OCI-LY1 (cell line): ENCODE data around the gene RBMS3.

Experiments used
- EZH2 ChIP-seq: fragments of 200-600 bp; sonication (generic), shearing (Covaris generic); IDR thresholded peaks from 2 replicates; pipeline ENCODE4 v1.8.0; 2017; ENCODE audit warnings: borderline replicate concordance, mixed run types, mild to moderate bottlenecking, antibody characterized with exemption, low read length, moderate library complexity, mixed read lengths
- TF ChIP-seq, protein P1 (sequence below): fragments of 200-600 bp; sonication (generic), shearing (Covaris generic); IDR thresholded peaks from 2 replicates; pipeline ENCODE4 v1.5.1; 2017; ENCODE audit warnings: mild to moderate bottlenecking, antibody characterized with exemption, low read length, moderate library complexity, mixed read lengths

DNA sequence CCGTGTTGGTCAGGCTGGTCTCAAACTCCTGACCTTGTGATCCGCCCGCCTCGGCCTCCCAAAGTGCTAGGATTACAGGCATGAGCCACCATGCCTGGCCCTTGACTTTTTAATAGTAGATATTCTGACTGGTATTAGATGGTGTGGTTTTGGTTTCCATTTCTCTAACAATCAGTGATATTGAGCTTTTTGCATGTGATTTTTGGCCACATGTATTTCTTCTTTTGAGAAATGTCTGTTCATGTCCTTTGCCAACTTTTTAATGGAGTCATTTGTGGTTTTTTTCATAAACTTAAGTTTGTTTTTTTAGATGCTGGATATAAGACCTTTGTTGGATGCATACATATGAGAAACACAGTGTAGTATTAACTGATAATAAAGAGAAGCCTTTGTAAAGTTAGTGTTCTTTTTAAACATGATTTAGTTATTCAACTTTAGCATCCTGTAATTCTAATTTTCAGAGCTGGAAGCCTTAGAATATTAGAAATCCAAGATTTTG is 280.8 kb downstream of the RBMS3 start:
- TF ChIP-seq, protein P1, sequence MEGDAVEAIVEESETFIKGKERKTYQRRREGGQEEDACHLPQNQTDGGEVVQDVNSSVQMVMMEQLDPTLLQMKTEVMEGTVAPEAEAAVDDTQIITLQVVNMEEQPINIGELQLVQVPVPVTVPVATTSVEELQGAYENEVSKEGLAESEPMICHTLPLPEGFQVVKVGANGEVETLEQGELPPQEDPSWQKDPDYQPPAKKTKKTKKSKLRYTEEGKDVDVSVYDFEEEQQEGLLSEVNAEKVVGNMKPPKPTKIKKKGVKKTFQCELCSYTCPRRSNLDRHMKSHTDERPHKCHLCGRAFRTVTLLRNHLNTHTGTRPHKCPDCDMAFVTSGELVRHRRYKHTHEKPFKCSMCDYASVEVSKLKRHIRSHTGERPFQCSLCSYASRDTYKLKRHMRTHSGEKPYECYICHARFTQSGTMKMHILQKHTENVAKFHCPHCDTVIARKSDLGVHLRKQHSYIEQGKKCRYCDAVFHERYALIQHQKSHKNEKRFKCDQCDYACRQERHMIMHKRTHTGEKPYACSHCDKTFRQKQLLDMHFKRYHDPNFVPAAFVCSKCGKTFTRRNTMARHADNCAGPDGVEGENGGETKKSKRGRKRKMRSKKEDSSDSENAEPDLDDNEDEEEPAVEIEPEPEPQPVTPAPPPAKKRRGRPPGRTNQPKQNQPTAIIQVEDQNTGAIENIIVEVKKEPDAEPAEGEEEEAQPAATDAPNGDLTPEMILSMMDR, result no peak
- no peak for TF ChIP-seq EZH2
